Natural killer cell (primary cell): ENCODE data around the gene TMTC3. TPM values are rescaled to one million over a fixed set of nuclear protein-coding genes. Genes with fewer than 3 reads are reported as not detected.

Source experiments
- ATAC-seq, 3 donors: fragments of 150-1000 bp in 2 of 3; fragments of 200-7000 bp in 1 of 3; cut with Tn5 transposase; 1 replicate in 1 of 3; 2 replicates in 2 of 3; pipeline ENCODE4 v1.10.0; 2021; ENCODE audit warnings: mild to moderate bottlenecking in 2 of 3, moderate library complexity in 2 of 3
- DNase-seq, 2 donors: peaks; one replicate each; pipeline versions ENCODE4 v3.0.0 to v3.0.0-alpha.2; 2013 to 2021; ENCODE audit warnings: mixed read lengths in 1 of 2
- H3K27ac ChIP-seq: one replicate; pipeline ENCODE4 v1.5.1; 2013; ENCODE audit warnings: mild to moderate bottlenecking, low read length
- H3K27me3 ChIP-seq: one replicate; pipeline ENCODE4 v1.6.1; 2013; ENCODE audit warnings: low read length; ENCODE audit not compliant: control insufficient read depth, insufficient read depth
- H3K36me3 ChIP-seq: one replicate; pipeline ENCODE4 v1.6.1; 2013; ENCODE audit warnings: low read length; ENCODE audit not compliant: control insufficient read depth, insufficient read depth
- H3K4me1 ChIP-seq: one replicate; pipeline ENCODE4 v1.6.1; 2013; ENCODE audit warnings: low read length; ENCODE audit not compliant: control insufficient read depth, insufficient read depth
- H3K4me3 ChIP-seq: one replicate; pipeline ENCODE4 v1.5.1; 2013; ENCODE audit warnings: low read length
- H3K9me3 ChIP-seq: one replicate; pipeline ENCODE4 v1.6.1; 2013; ENCODE audit warnings: low read length; ENCODE audit not compliant: control insufficient read depth, insufficient read depth
- H3K27ac Mint-ChIP-seq, 2 donors: one replicate each; pipeline ENCODE4 v1.8.0; 2022; ENCODE audit warnings: mild to moderate bottlenecking in 2 of 2, mixed read lengths in 2 of 2, moderate library complexity in 1 of 2
- H3K27me3 Mint-ChIP-seq, 2 donors: one replicate each; pipeline ENCODE4 v1.8.0; 2022; ENCODE audit warnings: low read depth in 2 of 2, mixed read lengths in 2 of 2
- H3K36me3 Mint-ChIP-seq: one replicate; pipeline ENCODE4 v1.8.0; 2022; ENCODE audit warnings: mixed read lengths
- H3K4me1 Mint-ChIP-seq, 2 donors: one replicate each; pipeline ENCODE4 v1.8.0; 2022; ENCODE audit warnings: mixed read lengths in 2 of 2
- H3K4me3 Mint-ChIP-seq: one replicate; pipeline ENCODE4 v1.8.0; 2022; ENCODE audit warnings: mild to moderate bottlenecking, moderate library complexity, mixed read lengths
- H3K9me3 Mint-ChIP-seq, 2 donors: one replicate each; pipeline ENCODE4 v1.8.0; 2022; ENCODE audit warnings: mixed read lengths in 2 of 2
- CTCF ChIP-seq: fragments of 200-600 bp; IDR thresholded peaks from one replicate; pipeline ENCODE4 v1.8.0; 2022; ENCODE audit warnings: antibody characterized with exemption
- WGBS: methylation state at CpG from one replicate; pipeline ENCODE4 v1.1.7; 2013; ENCODE audit warnings: missing lambda C conversion rate; ENCODE audit not compliant: insufficient coverage; 5-methylcytosine and 5-hydroxymethylcytosine counted together
- intact Hi-C: fragments of 100-400 bp; cut with micrococcal nuclease; formaldehyde crosslinking; loops from one replicate; pipeline ENCODE4 v1.14.2; 2022
- total RNA-seq, 4 donors: library from RNA; stranded (reverse); fragments of 120-200 nt in 1 of 4; gene quantifications; one replicate each; pipeline versions ENCODE4 v1.2.3 to v1.2.4, GENCODE V29; 2013 to 2022

Gene TMTC3
- total RNA-seq, 3 donors from 2014 or later (not counting 1 experiment from before 2014, with no cell fraction given): 5.0 to 6.2 (median 5.3) TPM

GRCh38 chr12:88179436-88180014 lies 37.4 kb downstream of the TMTC3 start:
- Histone ChIP-seq H3K9me3 (no peaks in the 10 kb centered on the region), H3K27ac (no peak overlapping the region), H3K36me3 (peaks cover 40% of the 10 kb centered on the region), H3K4me3 (no peak overlapping the region), H3K4me1 (no peaks in the 10 kb centered on the region), H3K27me3 (no peaks in the 10 kb centered on the region)
- Mint-ChIP-seq H3K27me3 (no peaks in the 10 kb centered on the region), H3K9me3 (no peaks in the 10 kb centered on the region), H3K27ac (no peak overlapping the region), H3K36me3 (peaks cover 13% of the 10 kb centered on the region), H3K4me3 (no peak overlapping the region), H3K4me1 (peaks cover 0 to 6% of the 10 kb centered on the region in 2 donors)
- intact Hi-C loops: no loop called here
- 96% methylated on average over 6 of the region's 6 CpGs for WGBS
- TF ChIP-seq CTCF: no peak
- no peak for ATAC-seq
- no peak for DNase-seq

- DNase-seq (no peak), ATAC-seq (no peak)
- TF ChIP-seq CTCF: no peak
- Histone ChIP-seq H3K4me1 (no peaks in the 10 kb centered on the region), H3K9me3 (no peaks in the 10 kb centered on the region), H3K36me3 (peaks cover 24% of the 10 kb centered on the region), H3K27ac (no peak overlapping the region), H3K27me3 (no peaks in the 10 kb centered on the region), H3K4me3 (no peak overlapping the region)
- Mint-ChIP-seq H3K4me3 (no peak overlapping the region), H3K27ac (no peak overlapping the region), H3K36me3 (peaks cover 19% of the 10 kb centered on the region), H3K4me1 (peaks cover 0 to 6% of the 10 kb centered on the region in 2 donors), H3K9me3 (no peaks in the 10 kb centered on the region), H3K27me3 (no peaks in the 10 kb centered on the region)
- intact Hi-C loops: no loop called here
- 95% methylated on average over 3 of the region's 3 CpGs for WGBS
These were observed 39.8 kb downstream of the TMTC3 start for GRCh38 chr12:88181881-88182280.

- no peaks in the 10 kb centered on the region for H3K27me3 ChIP-seq
- Mint-ChIP-seq H3K27me3 (no peaks in the 10 kb centered on the region), H3K27ac (no peak overlapping the region), H3K4me3 (no peak overlapping the region), H3K9me3 (no peaks in the 10 kb centered on the region), H3K4me1 (peaks cover 0 to 6% of the 10 kb centered on the region in 2 donors), H3K36me3 (peaks cover 19% of the 10 kb centered on the region)
- no peaks in the 10 kb centered on the region for H3K4me1 ChIP-seq
- H3K4me3 ChIP-seq: no peak overlapping the region
- H3K27ac ChIP-seq: no peak overlapping the region
- TF ChIP-seq CTCF: no peak
- ATAC-seq (no peak), DNase-seq (no peak)
- peaks cover 22% of the 10 kb centered on the region for H3K36me3 ChIP-seq
- WGBS: 100% methylated on average over 1 of the region's 3 CpGs
- H3K9me3 ChIP-seq: no peaks in the 10 kb centered on the region
- intact Hi-C loops: no loop called here
These were observed 40.3 kb downstream of the TMTC3 start for GRCh38 chr12:88182416-88182815.

- Histone ChIP-seq H3K9me3 (no peaks in the 10 kb centered on the region), H3K4me1 (no peaks in the 10 kb centered on the region), H3K27me3 (no peaks in the 10 kb centered on the region), H3K36me3 (peaks cover 13% of the 10 kb centered on the region), H3K4me3 (no peak overlapping the region), H3K27ac (no peak overlapping the region)
- no peak for TF ChIP-seq CTCF
- Mint-ChIP-seq H3K27ac (no peak overlapping the region), H3K9me3 (no peaks in the 10 kb centered on the region), H3K36me3 (peaks cover 16% of the 10 kb centered on the region), H3K4me1 (peaks cover 0 to 6% of the 10 kb centered on the region in 2 donors), H3K27me3 (no peaks in the 10 kb centered on the region), H3K4me3 (no peak overlapping the region)
- intact Hi-C loops: no loop called here
- WGBS: 87% methylated on average over 3 of the region's 3 CpGs
- no peak for DNase-seq
- no peak for ATAC-seq
These were observed 42.1 kb downstream of the TMTC3 start for GRCh38 chr12:88184196-88184595.
